Ecto neural progenitor cell (in vitro differentiated cells): Measurements from ENCODE around the gene FNBP1.

Source experiments
- DNase-seq: peaks from one replicate; pipeline ENCODE4 v3.0.0-alpha.2; 2018; ENCODE audit warnings: low spot score

Gene FNBP1

DNA sequence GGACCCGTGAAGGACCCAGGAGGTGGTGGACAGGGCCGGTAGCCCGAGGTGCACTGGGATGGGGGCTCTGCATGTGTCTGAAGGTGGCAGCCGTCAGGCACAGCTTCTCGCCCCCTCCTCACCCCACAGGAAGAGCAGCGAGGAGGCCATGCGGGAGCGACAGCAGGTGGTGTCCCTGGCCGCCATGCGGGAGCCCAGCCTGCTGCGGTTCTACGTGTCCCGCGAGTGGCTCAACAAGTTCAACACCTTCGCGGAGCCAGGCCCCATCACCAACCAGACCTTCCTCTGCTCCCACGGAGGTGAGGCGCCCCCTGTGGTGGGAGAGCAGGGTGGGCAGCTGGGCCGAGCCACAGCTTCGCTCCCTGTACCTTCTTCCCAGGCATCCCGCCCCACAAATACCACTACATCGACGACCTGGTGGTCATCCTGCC is 167.8 kb downstream of the FNBP1 start:
- no peak for DNase-seq

GRCh38 chr9:129874261-129875101 is 168.5 kb downstream of the FNBP1 start:
- no peak for DNase-seq

- no peak for DNase-seq
Measured at GRCh38 chr9:129873563-129874190, 169.3 kb downstream of the FNBP1 start.

GRCh38 chr9:129871046-129871445 is 171.9 kb downstream of the FNBP1 start:
- DNase-seq: no peak

- DNase-seq: no peak
Measured at GRCh38 chr9:129869585-129870501, 173.1 kb downstream of the FNBP1 start.

GRCh38 chr9:129868872-129869486 is 174.0 kb downstream of the FNBP1 start:
- DNase-seq: no peak

DNA sequence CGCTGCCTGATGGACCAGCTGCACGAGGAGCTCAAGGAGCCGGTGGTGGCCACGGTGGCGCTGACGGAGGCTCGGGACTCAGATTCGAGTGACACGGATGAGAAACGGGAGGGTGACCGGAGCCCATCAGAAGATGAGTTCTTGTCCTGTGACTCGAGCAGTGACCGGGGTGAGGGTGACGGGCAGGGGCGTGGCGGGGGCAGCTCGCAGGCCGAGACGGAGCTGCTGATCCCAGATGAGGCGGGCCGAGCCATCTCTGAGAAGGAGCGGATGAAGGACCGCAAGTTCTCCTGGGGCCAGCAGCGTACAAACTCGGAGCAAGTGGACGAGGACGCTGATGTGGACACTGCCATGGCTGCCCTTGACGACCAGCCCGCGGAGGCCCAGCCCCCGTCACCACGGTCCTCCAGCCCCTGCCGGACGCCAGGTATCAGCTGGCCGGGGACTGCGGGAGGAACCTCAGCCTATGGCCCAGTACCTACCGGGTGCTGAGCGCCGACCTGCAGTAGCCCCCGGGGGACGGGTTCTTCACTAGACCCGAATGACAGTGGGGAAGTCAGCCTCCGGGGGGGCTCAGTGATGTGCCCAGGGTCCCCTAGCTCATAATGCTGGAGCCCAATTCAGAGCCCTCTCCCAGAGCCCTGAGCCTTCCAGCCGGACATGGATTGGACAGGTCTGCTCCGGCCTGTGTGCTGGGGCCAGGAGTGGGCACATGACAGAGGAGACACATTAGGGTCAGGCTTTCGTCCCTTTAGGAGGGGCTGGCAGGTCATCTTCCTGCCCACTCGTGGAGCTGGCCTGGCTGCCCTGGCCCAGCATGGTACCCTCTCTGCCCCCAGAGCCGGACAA is 174.7 kb downstream of the FNBP1 start:
- DNase-seq: no peak

GRCh38 chr9:129867136-129868022 is 175.6 kb downstream of the FNBP1 start:
- no peak for DNase-seq

GRCh38 chr9:129866394-129867135 is 176.4 kb downstream of the FNBP1 start:
- DNase-seq: no peak

GRCh38 chr9:129865668-129866320 is 177.2 kb downstream of the FNBP1 start:
- no peak for DNase-seq

GRCh38 chr9:129864991-129865647 is 177.9 kb downstream of the FNBP1 start:
- DNase-seq: no peak

GRCh38 chr9:129863059-129863690 is 179.8 kb downstream of the FNBP1 start:
- no peak for DNase-seq

GRCh38 chr9:129861447-129861827 is 181.6 kb downstream of the FNBP1 start:
- DNase-seq: no peak

DNA sequence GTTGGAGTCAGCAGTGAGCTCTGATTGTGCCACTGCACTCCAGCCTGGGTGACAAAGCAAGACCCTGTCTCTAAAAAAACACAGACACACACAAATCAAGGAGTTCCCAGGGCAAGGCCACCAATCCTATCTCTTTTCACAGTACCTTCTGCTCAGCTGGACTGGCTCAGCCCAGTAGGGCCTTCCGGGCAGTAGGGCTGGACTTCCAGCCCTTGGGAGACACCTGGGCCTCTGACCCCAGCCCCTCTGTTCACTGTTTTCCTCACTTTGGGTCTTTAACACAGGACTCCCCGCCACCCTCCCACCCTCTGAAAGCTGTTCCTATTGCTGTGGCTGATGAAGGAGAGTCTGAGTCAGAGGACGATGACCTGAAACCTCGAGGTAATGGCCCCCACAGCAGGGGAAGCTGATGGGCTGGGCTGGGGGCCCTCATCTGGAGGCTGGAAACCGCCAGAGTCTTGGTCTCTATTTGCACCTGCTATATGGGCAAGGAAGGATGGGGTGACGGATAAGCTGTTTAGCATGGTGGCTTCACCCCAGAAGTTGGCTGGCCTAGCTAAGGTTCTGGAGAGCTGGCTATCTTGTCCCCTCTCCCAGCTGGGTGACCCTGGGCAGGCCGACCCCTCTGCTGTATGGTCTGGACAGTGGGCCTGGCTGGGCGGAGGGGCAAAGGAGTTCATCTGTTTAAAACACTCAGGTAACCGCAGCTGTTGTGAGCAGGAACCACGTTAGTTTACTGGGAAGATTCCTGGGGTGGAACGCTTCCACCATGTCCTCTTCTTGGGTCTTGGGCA is 182.1 kb downstream of the FNBP1 start:
- no peak for DNase-seq

GRCh38 chr9:129858167-129858962 is 184.6 kb downstream of the FNBP1 start:
- DNase-seq: no peak

DNA sequence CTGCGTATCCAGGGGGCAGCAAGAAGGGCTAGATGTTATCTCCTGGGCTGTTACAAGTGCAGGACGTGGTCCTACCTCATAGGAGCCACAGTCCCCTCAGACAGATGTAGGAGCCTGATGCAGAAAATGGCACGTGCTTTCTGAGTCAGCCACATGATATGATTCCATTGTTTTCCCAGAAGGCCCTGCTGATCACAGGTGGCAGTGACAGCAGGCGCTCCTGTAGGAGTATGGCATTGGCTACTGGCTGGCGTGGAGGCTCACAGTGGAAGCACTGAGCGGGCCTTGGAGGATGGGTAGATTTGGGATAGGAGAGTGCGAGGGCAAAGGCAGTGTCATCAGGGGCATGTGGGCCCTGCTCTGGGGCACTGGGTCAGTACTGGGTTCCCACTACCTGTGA is 185.8 kb downstream of the FNBP1 start:
- DNase-seq: no peak
